CD4-positive, alpha-beta memory T cell (primary cell): ENCODE measurements around the gene CCDC24. TPM values are rescaled to one million over a fixed set of nuclear protein-coding genes. Genes with fewer than 3 reads are reported as not detected.

Experiments
- CTCF ChIA-PET: fragments of 350-600 bp; sonication (Branson Sonifier 250); formaldehyde crosslinking; loops from one replicate; lab custom pipeline; 2021; ENCODE audit warnings: inconsistent platforms; ENCODE audit not compliant: partially characterized antibody; lab: Charles Lee
- POLR2A ChIA-PET: fragments of 350-600 bp; sonication (Branson Sonifier 250); formaldehyde crosslinking; loops from one replicate; lab custom pipeline; 2021; ENCODE audit not compliant: partially characterized antibody; lab: Charles Lee
- DNase-seq, 5 donors: peaks; one replicate each; pipeline versions ENCODE4 v3.0.0 to v3.0.0-alpha.2; 2020 to 2022; ENCODE audit warnings: mixed read lengths in 1 of 5
- H3K27ac ChIP-seq: one replicate; pipeline ENCODE4 v1.7.0; 2013; ENCODE audit warnings: low read depth, low read length
- H3K27me3 ChIP-seq: 2 replicates; pipeline ENCODE4 v1.7.0; 2013; ENCODE audit warnings: mild to moderate bottlenecking, low read length, moderate library complexity; ENCODE audit not compliant: insufficient read depth
- H3K36me3 ChIP-seq: 2 replicates; pipeline ENCODE4 v1.7.0; 2013; ENCODE audit warnings: mild to moderate bottlenecking, low read length, moderate library complexity; ENCODE audit not compliant: insufficient read depth
- H3K4me1 ChIP-seq: 2 replicates; pipeline ENCODE4 v1.7.0; 2013; ENCODE audit warnings: mild to moderate bottlenecking, low read length, moderate library complexity; ENCODE audit not compliant: insufficient read depth
- H3K4me3 ChIP-seq, 2 donors: one replicate each; pipeline ENCODE4 v1.7.0; 2013; ENCODE audit warnings: low read length in 2 of 2, mild to moderate bottlenecking in 1 of 2
- H3K9me3 ChIP-seq, 2 donors: one replicate each; pipeline ENCODE4 v1.7.0; 2013; ENCODE audit warnings: low read length in 2 of 2, control low read depth in 1 of 2; ENCODE audit not compliant: control insufficient read depth in 1 of 2
- H3K27ac Mint-ChIP-seq, 7 donors: one replicate each; pipeline ENCODE4 v1.8.0; 2020 to 2021; ENCODE audit warnings: mixed read lengths in 7 of 7, mild to moderate bottlenecking in 6 of 7, inconsistent platforms in 3 of 7, moderate library complexity in 3 of 7
- H3K27me3 Mint-ChIP-seq, 2 donors: one replicate each; pipeline ENCODE4 v1.8.0; 2020 to 2021; ENCODE audit warnings: mixed read lengths in 2 of 2
- H3K36me3 Mint-ChIP-seq, 2 donors: one replicate each; pipeline ENCODE4 v1.8.0; 2020 to 2021; ENCODE audit warnings: mixed read lengths in 2 of 2, inconsistent platforms in 1 of 2, mild to moderate bottlenecking in 1 of 2
- H3K4me1 Mint-ChIP-seq, 4 donors: one replicate each; pipeline ENCODE4 v1.8.0; 2020 to 2021; ENCODE audit warnings: mixed read lengths in 4 of 4, mild to moderate bottlenecking in 1 of 4
- H3K4me3 Mint-ChIP-seq, 8 donors: one replicate each; pipeline ENCODE4 v1.8.0; 2020 to 2021; ENCODE audit warnings: mixed read lengths in 8 of 8, mild to moderate bottlenecking in 7 of 8, moderate library complexity in 6 of 8, inconsistent platforms in 3 of 8
- H3K9me3 Mint-ChIP-seq, 8 donors: one replicate each; pipeline ENCODE4 v1.8.0; 2020 to 2021; ENCODE audit warnings: mixed read lengths in 8 of 8, mild to moderate bottlenecking in 5 of 8, inconsistent platforms in 3 of 8, moderate library complexity in 1 of 8
- intact Hi-C: fragments of 100-400 bp; cut with micrococcal nuclease; formaldehyde crosslinking; loops from one replicate; pipeline ENCODE4 v1.15.1; 2023
- polyA plus RNA-seq, 2 donors: library from polyadenylated mRNA; unstranded; fragments of 300-500 nt; fragmentation: Illumina TruSeq; gene quantifications; one replicate each; pipeline ENCODE4 v1.2.3, GENCODE V29; 2021
- total RNA-seq, 2 experiments: library from RNA; stranded (reverse); gene quantifications; one replicate each; pipeline ENCODE4 v1.2.3, GENCODE V29; 2021

Gene CCDC24
- total and polyA plus RNA-seq, 4 experiments from 2014 or later, result 1.1 to 1.9 (median 1.5) TPM

DNA sequence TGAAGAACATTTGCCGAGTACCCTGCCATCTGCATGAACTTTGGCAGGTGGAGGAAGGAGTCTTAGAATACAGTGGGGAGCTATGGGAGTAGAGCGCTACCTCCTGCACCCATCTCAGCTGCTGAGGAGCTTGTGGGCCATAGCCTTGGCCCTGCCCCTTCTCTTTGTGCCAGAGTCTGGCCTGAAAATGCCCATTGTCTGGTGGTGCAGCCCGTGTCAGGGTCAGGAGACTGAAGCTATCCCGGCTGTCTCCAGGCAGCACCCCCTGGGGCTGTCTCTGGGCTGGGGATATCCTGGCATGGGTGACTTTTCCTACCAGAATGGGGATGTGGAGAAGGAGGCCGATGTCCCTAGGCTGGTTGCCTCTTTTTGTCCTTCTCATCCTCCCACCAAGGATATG lies 37.4 kb upstream of the CCDC24 start:
- POLR2A ChIA-PET, result interaction anchor here (1.3 kb wide), 1 partner anchor 16 kb away, joined by 5 read pairs; the partner anchor contains the start of gene DPH2
- Histone ChIP-seq H3K4me3 (no peak overlapping the region), H3K27ac (no peak overlapping the region), H3K4me1 (no peaks in the 10 kb centered on the region), H3K9me3 (no peaks in the 10 kb centered on the region), H3K36me3 (no peaks in the 10 kb centered on the region), H3K27me3 (no peaks in the 10 kb centered on the region)
- no peak for DNase-seq
- Mint-ChIP-seq H3K4me3 (no peak overlapping the region), H3K9me3 (no peaks in the 10 kb centered on the region), H3K27me3 (no peaks in the 10 kb centered on the region), H3K4me1 (peaks cover 9 to 27% (median 14%) of the 10 kb centered on the region in 4 donors), H3K27ac (no peak overlapping the region), H3K36me3 (peaks cover 29 to 32% of the 10 kb centered on the region in 2 donors)
- intact Hi-C loops, result no loop called here
- CTCF ChIA-PET, result interaction anchor here (1.0 to 4.1 kb wide), 3 partner anchors 20 to 51 kb away, joined by 4 to 17 read pairs (median 11); partner anchors contain the start of gene ARTN

DNA sequence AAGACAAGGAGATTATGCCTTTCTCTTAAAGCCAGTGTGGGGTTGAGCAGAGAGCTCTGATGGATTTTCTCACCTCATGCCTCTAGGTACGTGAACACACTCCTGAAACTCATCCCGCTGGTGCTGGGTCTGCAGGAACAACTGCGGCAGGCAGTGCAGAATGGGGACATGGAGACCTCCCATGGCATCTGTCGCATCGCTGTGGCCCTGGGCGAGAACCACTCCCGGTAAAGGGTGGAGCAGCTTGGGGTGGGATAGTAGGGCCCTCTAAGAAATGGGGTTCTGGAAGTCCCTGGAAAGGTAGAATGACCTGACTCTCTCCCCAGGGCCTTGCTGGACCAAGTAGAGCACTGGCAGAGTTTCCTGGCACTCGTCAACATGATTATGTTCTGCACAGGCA lies 35.2 kb upstream of the CCDC24 start:
- peaks cover 2 to 9% (median 5%) of the 10 kb centered on the region in 4 donors for H3K4me1 Mint-ChIP-seq
- H3K9me3 Mint-ChIP-seq, result no peaks in the 10 kb centered on the region
- ChIA-PET CTCF (interaction anchor here (0.9 to 4.1 kb wide), 3 partner anchors 22 to 92 kb away, joined by 3 to 17 read pairs (median 11); partner anchors contain the start of gene ARTN), POLR2A (no interaction called here)
- intact Hi-C loops, result no loop called here
- no peak overlapping the region for H3K4me3 ChIP-seq
- no peaks in the 10 kb centered on the region for H3K9me3 ChIP-seq
- H3K27me3 Mint-ChIP-seq, result no peaks in the 10 kb centered on the region
- H3K36me3 ChIP-seq, result no peaks in the 10 kb centered on the region
- no peak overlapping the region for H3K27ac ChIP-seq
- peaks cover 23 to 28% of the 10 kb centered on the region in 2 donors for H3K36me3 Mint-ChIP-seq
- H3K4me3 Mint-ChIP-seq, result no peak overlapping the region
- no peak for DNase-seq
- H3K27ac Mint-ChIP-seq, result no peak overlapping the region
- H3K27me3 ChIP-seq, result no peaks in the 10 kb centered on the region
- H3K4me1 ChIP-seq, result no peaks in the 10 kb centered on the region

DNA sequence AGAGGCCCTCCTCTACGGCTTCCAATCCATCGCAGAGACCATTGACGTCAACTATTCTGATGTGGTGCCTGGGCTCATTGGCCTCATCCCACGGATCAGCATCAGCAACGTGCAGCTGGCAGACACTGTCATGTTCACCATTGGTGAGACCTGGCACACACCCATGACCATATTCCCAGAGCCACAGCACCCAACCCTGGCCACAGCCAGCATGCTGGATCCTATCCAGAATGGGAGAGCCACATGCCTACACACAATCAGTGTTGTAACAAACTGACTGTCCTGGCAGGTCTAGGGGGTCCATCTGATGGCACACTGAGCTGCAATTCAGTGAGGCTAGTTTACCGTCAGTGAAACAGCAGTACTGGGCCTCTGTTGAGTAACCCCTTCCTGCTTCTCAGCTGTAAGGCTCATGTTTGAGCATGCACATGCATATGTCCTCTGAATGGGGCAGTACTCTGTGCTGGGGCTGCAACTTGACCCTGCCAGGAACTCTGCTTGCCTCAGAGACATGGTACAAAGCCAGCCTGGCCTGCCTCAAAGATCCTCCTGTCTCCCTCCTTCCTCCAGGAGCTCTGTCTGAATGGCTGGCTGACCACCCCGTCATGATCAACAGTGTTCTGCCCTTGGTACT lies 33.9 kb upstream of the CCDC24 start:
- POLR2A ChIA-PET, result interaction anchor here (1.5 kb wide), 1 partner anchor 10 kb away, joined by 3 read pairs; the partner anchor contains the start of gene IPO13

DNA sequence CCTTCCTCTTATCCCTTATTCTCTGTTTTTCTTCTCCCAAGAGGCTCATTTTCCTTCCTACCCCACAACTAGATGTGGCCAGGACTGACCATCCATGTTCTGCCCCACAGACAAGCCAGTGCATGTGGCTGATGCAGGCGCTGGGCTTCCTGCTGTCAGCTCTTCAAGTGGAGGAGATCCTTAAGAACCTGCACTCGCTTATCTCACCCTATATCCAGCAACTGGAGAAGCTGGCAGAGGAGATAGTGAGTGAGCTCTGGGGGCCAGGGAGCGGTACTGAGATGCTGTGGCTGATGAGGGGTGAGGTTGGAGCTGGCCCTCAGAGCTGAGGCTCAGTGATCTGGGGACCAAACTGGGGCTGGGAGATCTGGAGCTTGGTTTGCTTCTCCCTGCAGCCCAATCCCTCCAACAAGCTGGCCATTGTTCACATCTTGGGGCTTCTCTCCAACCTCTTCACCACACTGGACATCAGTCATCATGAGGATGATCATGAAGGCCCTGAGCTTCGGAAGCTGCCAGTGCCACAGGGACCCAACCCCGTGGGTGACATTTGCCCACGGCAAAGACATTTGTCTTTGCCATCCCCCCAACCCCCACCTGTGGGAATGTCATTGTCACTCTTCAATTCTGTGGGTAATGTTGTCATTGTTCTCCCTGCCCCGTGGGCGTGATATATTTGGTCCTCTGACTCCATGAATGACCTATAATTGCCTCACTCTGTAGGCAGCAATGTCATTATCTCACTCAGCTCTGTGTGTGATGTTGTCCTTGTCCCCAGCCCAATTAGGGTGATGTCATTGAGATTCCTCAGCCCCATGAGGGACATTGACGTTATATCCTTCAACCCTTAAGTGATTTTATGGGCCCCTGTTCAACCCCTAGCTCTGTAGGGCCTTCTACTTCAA lies 32.8 kb upstream of the CCDC24 start:
- H3K27ac Mint-ChIP-seq, result peak overlapping the region in 1 of 7 donors; percentile 51
- Histone ChIP-seq H3K36me3 (no peaks in the 10 kb centered on the region), H3K9me3 (no peaks in the 10 kb centered on the region), H3K4me3 (no peak overlapping the region), H3K27me3 (no peaks in the 10 kb centered on the region), H3K4me1 (no peaks in the 10 kb centered on the region), H3K27ac (no peak overlapping the region)
- ChIA-PET CTCF (interaction anchor here (1.0 to 2.4 kb wide), 3 partner anchors 24 to 47 kb away, joined by 3 to 6 read pairs (median 3); no protein-coding TSS in a partner anchor), POLR2A (interaction anchor here (1.5 kb wide), 1 partner anchor 12 kb away, joined by 3 read pairs; the partner anchor contains the start of gene IPO13)
- no peaks in the 10 kb centered on the region for H3K27me3 Mint-ChIP-seq
- no peak overlapping the region for H3K4me3 Mint-ChIP-seq
- H3K36me3 Mint-ChIP-seq, result peaks cover 31 to 39% of the 10 kb centered on the region in 2 donors
- peaks cover 0 to 6% (median 3%) of the 10 kb centered on the region in 4 donors for H3K4me1 Mint-ChIP-seq
- intact Hi-C loops, result no loop called here
- H3K9me3 Mint-ChIP-seq, result no peaks in the 10 kb centered on the region
- DNase-seq, result no peak

More for the DNA sequence above, 33.9 kb upstream of the CCDC24 start:
- intact Hi-C loops, result no loop called here
- Mint-ChIP-seq H3K27ac (peak overlapping the region in 1 of 7 donors; percentile 30), H3K9me3 (no peaks in the 10 kb centered on the region), H3K4me1 (peaks cover 0 to 6% (median 3%) of the 10 kb centered on the region in 4 donors), H3K36me3 (peaks cover 28 to 35% of the 10 kb centered on the region in 2 donors), H3K27me3 (no peaks in the 10 kb centered on the region), H3K4me3 (no peak overlapping the region)
- no peaks in the 10 kb centered on the region for H3K36me3 ChIP-seq
- no peaks in the 10 kb centered on the region for H3K4me1 ChIP-seq
- no peaks in the 10 kb centered on the region for H3K27me3 ChIP-seq
- H3K9me3 ChIP-seq, result no peaks in the 10 kb centered on the region
- DNase-seq, result no peak
- no peak overlapping the region for H3K27ac ChIP-seq
- CTCF ChIA-PET, result interaction anchor here (1.0 to 2.4 kb wide), 2 partner anchors 23 to 48 kb away, joined by 3 to 6 read pairs; no protein-coding TSS in a partner anchor
- no peak overlapping the region for H3K4me3 ChIP-seq

DNA sequence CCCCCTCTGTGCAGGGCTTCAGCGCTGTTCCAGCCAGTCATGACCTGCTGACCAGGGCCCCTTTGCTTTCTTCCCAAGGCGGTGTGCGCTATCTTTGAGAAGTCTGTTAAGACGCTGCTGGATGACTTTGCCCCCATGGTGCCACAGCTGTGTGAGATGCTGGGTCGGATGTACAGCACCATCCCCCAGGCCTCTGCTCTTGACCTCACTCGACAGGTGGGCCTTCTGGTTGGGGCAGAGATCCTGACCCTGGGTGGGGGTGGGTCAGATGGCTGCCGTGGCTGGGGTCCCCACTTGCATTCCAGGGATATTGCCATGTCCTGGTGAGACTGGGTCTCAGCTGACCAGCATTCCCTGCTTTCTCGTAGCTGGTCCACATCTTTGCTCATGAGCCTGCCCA lies 30.6 kb upstream of the CCDC24 start:
- ChIA-PET CTCF (no interaction called here), POLR2A (no interaction called here)
- DNase-seq, result no peak
- Histone ChIP-seq H3K27ac (no peak overlapping the region), H3K4me3 (no peak overlapping the region), H3K36me3 (no peaks in the 10 kb centered on the region), H3K4me1 (no peaks in the 10 kb centered on the region), H3K27me3 (no peaks in the 10 kb centered on the region), H3K9me3 (no peaks in the 10 kb centered on the region)
- no peak overlapping the region for H3K4me3 Mint-ChIP-seq
- no peak overlapping the region for H3K27ac Mint-ChIP-seq
- intact Hi-C loops, result no loop called here
- H3K4me1 Mint-ChIP-seq, result no peaks in the 10 kb centered on the region
- H3K27me3 Mint-ChIP-seq, result no peaks in the 10 kb centered on the region
- peaks cover 31 to 38% of the 10 kb centered on the region in 2 donors for H3K36me3 Mint-ChIP-seq
- H3K9me3 Mint-ChIP-seq, result no peaks in the 10 kb centered on the region

DNA sequence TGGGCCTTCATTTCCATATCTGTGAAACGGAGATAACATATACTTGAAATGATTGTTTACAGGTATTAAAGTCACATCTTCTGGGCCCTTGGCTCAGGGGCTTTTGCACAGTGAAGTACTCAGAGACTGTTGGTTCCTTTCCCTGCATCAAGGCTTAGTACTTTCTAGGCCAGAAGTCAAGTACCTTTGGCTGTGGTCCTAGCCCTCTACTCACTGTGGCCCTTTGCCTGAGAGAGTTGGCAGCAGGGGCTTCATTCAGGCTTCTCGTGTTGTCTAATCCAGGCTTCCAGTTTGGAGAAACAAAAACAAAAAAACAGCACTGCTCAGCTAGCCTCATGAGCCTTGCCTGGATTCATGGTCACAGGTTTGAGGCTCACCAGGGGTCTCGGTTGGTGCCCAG lies 29.7 kb upstream of the CCDC24 start:
- no peak for DNase-seq
- ChIA-PET CTCF (interaction anchor here (0.6 kb wide), 1 partner anchor 164 kb away, joined by 3 read pairs; no protein-coding TSS in a partner anchor), POLR2A (no interaction called here)
- H3K4me1 ChIP-seq, result no peaks in the 10 kb centered on the region
- no peaks in the 10 kb centered on the region for H3K36me3 ChIP-seq
- intact Hi-C loops, result no loop called here
- H3K27ac ChIP-seq, result no peak overlapping the region
- Mint-ChIP-seq H3K27me3 (no peaks in the 10 kb centered on the region), H3K4me3 (no peak overlapping the region), H3K9me3 (no peaks in the 10 kb centered on the region), H3K27ac (no peak overlapping the region), H3K36me3 (peaks cover 31 to 38% of the 10 kb centered on the region in 2 donors), H3K4me1 (no peaks in the 10 kb centered on the region)
- no peaks in the 10 kb centered on the region for H3K9me3 ChIP-seq
- no peak overlapping the region for H3K4me3 ChIP-seq
- H3K27me3 ChIP-seq, result no peaks in the 10 kb centered on the region

DNA sequence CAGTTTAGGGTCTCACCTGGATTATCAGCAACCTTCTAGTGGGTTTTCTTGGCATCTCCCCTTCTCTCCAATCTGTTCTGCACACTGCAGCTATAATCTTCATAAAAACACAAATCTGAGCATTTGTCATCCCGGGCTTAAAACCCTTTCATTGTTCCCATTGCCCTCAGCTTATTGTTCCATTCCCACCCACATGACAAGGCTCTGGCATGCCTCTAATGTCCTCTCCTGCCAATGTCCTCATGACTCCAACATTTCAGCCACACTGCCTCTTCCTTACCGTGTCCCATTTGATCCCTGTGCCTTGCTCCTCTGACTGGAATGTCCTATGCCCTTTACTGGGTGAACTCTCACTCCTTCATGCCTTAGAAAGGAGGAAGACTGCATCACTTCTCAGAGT lies 29.1 kb upstream of the CCDC24 start:
- no peaks in the 10 kb centered on the region for H3K27me3 Mint-ChIP-seq
- H3K27ac Mint-ChIP-seq, result no peak overlapping the region
- no peaks in the 10 kb centered on the region for H3K9me3 Mint-ChIP-seq

More for the DNA sequence above, 29.1 kb upstream of the CCDC24 start:
- intact Hi-C loops, result no loop called here
- H3K4me3 ChIP-seq, result no peak overlapping the region
- H3K9me3 ChIP-seq, result no peaks in the 10 kb centered on the region
- no peaks in the 10 kb centered on the region for H3K27me3 ChIP-seq
- no peaks in the 10 kb centered on the region for H3K4me1 ChIP-seq
- no peak overlapping the region for H3K27ac ChIP-seq
- H3K4me3 Mint-ChIP-seq, result no peak overlapping the region
- ChIA-PET POLR2A (no interaction called here), CTCF (interaction anchor here (0.6 kb wide), 1 partner anchor 164 kb away, joined by 3 read pairs; no protein-coding TSS in a partner anchor)
- no peaks in the 10 kb centered on the region for H3K36me3 ChIP-seq
- H3K4me1 Mint-ChIP-seq, result no peaks in the 10 kb centered on the region
- DNase-seq, result no peak
- H3K36me3 Mint-ChIP-seq, result peaks cover 27 to 33% of the 10 kb centered on the region in 2 donors
